HG02973 (cell line): ENCODE measurements around the gene ZDHHC11B.
"Not testable (repeated sequence)": the region's sequence is repeated elsewhere in the genome, so short reads cannot be mapped to it uniquely, and the experiment has no call there.

Experiments used
- ATAC-seq: cut with Tn5 transposase; IDR thresholded peaks from one replicate; pipeline ENCODE4 v1.9.1; 2021; ENCODE audit warnings: moderate library complexity; ENCODE audit not compliant: unreplicated experiment

The ZDHHC11B gene

GRCh38 chr5:787224-787856 lies 2.8 kb upstream of the ZDHHC11B start:
- ATAC-seq: not testable (repeated sequence)

- peak; percentile 5 for ATAC-seq
Observed at GRCh38 chr5:785181-785705, 714 bp upstream of the ZDHHC11B start.

GRCh38 chr5:783881-784427 lies 575 bp downstream of the ZDHHC11B start:
- ATAC-seq: not testable (repeated sequence)

- not testable (repeated sequence) for ATAC-seq
Observed at GRCh38 chr5:783049-783802, 1.3 kb downstream of the ZDHHC11B start.

GRCh38 chr5:782356-782755 lies 2.2 kb downstream of the ZDHHC11B start:
- ATAC-seq: not testable (repeated sequence)

GRCh38 chr5:780571-780970 lies 4.0 kb downstream of the ZDHHC11B start:
- ATAC-seq: not testable (repeated sequence)

- not testable (repeated sequence) for ATAC-seq
Observed at GRCh38 chr5:778967-779366, 5.6 kb downstream of the ZDHHC11B start.

- ATAC-seq: not testable (repeated sequence)
Observed at GRCh38 chr5:778421-778820, 6.1 kb downstream of the ZDHHC11B start.

- no peak for ATAC-seq
Observed at GRCh38 chr5:777756-778161, 6.8 kb downstream of the ZDHHC11B start.

- ATAC-seq: no peak
Observed at GRCh38 chr5:776862-777711, 7.4 kb downstream of the ZDHHC11B start.

- no peak for ATAC-seq
Observed at GRCh38 chr5:775961-776861, 8.3 kb downstream of the ZDHHC11B start.

GRCh38 chr5:775595-775960 lies 9.0 kb downstream of the ZDHHC11B start:
- not testable (repeated sequence) for ATAC-seq

GRCh38 chr5:774854-775505 lies 9.5 kb downstream of the ZDHHC11B start:
- not testable (repeated sequence) for ATAC-seq

- not testable (repeated sequence) for ATAC-seq
Observed at GRCh38 chr5:774304-774703, 10.2 kb downstream of the ZDHHC11B start.

GRCh38 chr5:773517-774264 lies 10.8 kb downstream of the ZDHHC11B start:
- ATAC-seq: no peak

- ATAC-seq: not testable (repeated sequence)
Observed at GRCh38 chr5:772931-773330, 11.6 kb downstream of the ZDHHC11B start.

GRCh38 chr5:772547-772890 lies 12.0 kb downstream of the ZDHHC11B start:
- ATAC-seq: not testable (repeated sequence)

GRCh38 chr5:771841-772546 lies 12.5 kb downstream of the ZDHHC11B start:
- ATAC-seq: not testable (repeated sequence)
